ENCODE data around the gene PTTG1IP. TPM values are rescaled to one million over a fixed set of nuclear protein-coding genes. Genes with fewer than 3 reads are reported as not detected.

The PTTG1IP gene
- total and polyA plus RNA-seq, 2 of the 13 experiments (the other 11 are each of a cell fraction or from before 2014, with no cell fraction given), result 161 to 700 TPM

GRCh38 chr21:44910229-44911067, 37.0 kb upstream of the PTTG1IP start (continued):
- TF ChIP-seq, protein P1, sequence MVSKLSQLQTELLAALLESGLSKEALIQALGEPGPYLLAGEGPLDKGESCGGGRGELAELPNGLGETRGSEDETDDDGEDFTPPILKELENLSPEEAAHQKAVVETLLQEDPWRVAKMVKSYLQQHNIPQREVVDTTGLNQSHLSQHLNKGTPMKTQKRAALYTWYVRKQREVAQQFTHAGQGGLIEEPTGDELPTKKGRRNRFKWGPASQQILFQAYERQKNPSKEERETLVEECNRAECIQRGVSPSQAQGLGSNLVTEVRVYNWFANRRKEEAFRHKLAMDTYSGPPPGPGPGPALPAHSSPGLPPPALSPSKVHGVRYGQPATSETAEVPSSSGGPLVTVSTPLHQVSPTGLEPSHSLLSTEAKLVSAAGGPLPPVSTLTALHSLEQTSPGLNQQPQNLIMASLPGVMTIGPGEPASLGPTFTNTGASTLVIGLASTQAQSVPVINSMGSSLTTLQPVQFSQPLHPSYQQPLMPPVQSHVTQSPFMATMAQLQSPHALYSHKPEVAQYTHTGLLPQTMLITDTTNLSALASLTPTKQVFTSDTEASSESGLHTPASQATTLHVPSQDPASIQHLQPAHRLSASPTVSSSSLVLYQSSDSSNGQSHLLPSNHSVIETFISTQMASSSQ (IDR thresholded peaks at IDR 0.05; ENCODE audit: low read depth), result no peak
- TF ChIP-seq, protein P1 (CRISPR knock-in tag; IDR thresholded peaks at IDR 0.05; ENCODE audit: borderline replicate concordance), result no peak
- TF ChIP-seq, protein P2, sequence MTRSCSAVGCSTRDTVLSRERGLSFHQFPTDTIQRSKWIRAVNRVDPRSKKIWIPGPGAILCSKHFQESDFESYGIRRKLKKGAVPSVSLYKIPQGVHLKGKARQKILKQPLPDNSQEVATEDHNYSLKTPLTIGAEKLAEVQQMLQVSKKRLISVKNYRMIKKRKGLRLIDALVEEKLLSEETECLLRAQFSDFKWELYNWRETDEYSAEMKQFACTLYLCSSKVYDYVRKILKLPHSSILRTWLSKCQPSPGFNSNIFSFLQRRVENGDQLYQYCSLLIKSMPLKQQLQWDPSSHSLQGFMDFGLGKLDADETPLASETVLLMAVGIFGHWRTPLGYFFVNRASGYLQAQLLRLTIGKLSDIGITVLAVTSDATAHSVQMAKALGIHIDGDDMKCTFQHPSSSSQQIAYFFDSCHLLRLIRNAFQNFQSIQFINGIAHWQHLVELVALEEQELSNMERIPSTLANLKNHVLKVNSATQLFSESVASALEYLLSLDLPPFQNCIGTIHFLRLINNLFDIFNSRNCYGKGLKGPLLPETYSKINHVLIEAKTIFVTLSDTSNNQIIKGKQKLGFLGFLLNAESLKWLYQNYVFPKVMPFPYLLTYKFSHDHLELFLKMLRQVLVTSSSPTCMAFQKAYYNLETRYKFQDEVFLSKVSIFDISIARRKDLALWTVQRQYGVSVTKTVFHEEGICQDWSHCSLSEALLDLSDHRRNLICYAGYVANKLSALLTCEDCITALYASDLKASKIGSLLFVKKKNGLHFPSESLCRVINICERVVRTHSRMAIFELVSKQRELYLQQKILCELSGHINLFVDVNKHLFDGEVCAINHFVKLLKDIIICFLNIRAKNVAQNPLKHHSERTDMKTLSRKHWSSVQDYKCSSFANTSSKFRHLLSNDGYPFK (CRISPR knock-in tag; IDR thresholded peaks at IDR 0.05; ENCODE audit: borderline replicate concordance), result no peak
- 0 out of 2 replicates have a peak, but pooled peaks have one; percentile 22 for TF ChIP-seq ZNF629 (CRISPR knock-in tag; conservative IDR thresholded peaks at IDR 0.05)
- TF ChIP-seq MIXL1 (CRISPR knock-in tag; IDR thresholded peaks at IDR 0.05), result no peak
- 0 out of 2 replicates have a peak, but pooled peaks have one; percentile 12 for TF ChIP-seq ETV5 (CRISPR knock-in tag; IDR thresholded peaks at IDR 0.05; ENCODE audit: borderline replicate concordance)
- TF ChIP-seq, protein P3, sequence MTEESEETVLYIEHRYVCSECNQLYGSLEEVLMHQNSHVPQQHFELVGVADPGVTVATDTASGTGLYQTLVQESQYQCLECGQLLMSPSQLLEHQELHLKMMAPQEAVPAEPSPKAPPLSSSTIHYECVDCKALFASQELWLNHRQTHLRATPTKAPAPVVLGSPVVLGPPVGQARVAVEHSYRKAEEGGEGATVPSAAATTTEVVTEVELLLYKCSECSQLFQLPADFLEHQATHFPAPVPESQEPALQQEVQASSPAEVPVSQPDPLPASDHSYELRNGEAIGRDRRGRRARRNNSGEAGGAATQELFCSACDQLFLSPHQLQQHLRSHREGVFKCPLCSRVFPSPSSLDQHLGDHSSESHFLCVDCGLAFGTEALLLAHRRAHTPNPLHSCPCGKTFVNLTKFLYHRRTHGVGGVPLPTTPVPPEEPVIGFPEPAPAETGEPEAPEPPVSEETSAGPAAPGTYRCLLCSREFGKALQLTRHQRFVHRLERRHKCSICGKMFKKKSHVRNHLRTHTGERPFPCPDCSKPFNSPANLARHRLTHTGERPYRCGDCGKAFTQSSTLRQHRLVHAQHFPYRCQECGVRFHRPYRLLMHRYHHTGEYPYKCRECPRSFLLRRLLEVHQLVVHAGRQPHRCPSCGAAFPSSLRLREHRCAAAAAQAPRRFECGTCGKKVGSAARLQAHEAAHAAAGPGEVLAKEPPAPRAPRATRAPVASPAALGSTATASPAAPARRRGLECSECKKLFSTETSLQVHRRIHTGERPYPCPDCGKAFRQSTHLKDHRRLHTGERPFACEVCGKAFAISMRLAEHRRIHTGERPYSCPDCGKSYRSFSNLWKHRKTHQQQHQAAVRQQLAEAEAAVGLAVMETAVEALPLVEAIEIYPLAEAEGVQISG (CRISPR knock-in tag; IDR thresholded peaks at IDR 0.05), result peak; percentile 37; the same call in 1 of the 2 replicates
- TF ChIP-seq FOSL2 (CRISPR knock-in tag; IDR thresholded peaks at IDR 0.05), result 0 out of 2 replicates have a peak, but pooled peaks have one; percentile 38
- TF ChIP-seq TSC22D2 (CRISPR knock-in tag; IDR thresholded peaks at IDR 0.05; ENCODE audit: borderline replicate concordance), result no peak
- TF ChIP-seq, protein P4, sequence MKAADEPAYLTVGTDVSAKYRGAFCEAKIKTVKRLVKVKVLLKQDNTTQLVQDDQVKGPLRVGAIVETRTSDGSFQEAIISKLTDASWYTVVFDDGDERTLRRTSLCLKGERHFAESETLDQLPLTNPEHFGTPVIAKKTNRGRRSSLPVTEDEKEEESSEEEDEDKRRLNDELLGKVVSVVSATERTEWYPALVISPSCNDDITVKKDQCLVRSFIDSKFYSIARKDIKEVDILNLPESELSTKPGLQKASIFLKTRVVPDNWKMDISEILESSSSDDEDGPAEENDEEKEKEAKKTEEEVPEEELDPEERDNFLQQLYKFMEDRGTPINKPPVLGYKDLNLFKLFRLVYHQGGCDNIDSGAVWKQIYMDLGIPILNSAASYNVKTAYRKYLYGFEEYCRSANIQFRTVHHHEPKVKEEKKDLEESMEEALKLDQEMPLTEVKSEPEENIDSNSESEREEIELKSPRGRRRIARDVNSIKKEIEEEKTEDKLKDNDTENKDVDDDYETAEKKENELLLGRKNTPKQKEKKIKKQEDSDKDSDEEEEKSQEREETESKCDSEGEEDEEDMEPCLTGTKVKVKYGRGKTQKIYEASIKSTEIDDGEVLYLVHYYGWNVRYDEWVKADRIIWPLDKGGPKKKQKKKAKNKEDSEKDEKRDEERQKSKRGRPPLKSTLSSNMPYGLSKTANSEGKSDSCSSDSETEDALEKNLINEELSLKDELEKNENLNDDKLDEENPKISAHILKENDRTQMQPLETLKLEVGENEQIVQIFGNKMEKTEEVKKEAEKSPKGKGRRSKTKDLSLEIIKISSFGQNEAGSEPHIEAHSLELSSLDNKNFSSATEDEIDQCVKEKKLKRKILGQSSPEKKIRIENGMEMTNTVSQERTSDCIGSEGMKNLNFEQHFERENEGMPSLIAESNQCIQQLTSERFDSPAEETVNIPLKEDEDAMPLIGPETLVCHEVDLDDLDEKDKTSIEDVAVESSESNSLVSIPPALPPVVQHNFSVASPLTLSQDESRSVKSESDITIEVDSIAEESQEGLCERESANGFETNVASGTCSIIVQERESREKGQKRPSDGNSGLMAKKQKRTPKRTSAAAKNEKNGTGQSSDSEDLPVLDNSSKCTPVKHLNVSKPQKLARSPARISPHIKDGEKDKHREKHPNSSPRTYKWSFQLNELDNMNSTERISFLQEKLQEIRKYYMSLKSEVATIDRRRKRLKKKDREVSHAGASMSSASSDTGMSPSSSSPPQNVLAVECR (CRISPR knock-in tag; IDR thresholded peaks at IDR 0.05; ENCODE audit: borderline replicate concordance), result peak; percentile 41; the same call in 1 of the 2 replicates
- 0 out of 2 replicates have a peak, but pooled peaks have one; percentile 36 for TF ChIP-seq SP4 (CRISPR knock-in tag; IDR thresholded peaks at IDR 0.05)
- TF ChIP-seq MTF2 (CRISPR knock-in tag; IDR thresholded peaks at IDR 0.05; ENCODE audit: borderline replicate concordance), result no peak
- TF ChIP-seq ZNF101 (CRISPR knock-in tag; IDR thresholded peaks at IDR 0.05; ENCODE audit: borderline replicate concordance, low read depth), result no peak

Data from HepG2 (cell line).